ENCODE results near the gene C1QB. TPM values are rescaled to one million over a fixed set of nuclear protein-coding genes. Genes with fewer than 3 reads are reported as not detected.
"Not testable (repeated sequence)": the region's sequence is repeated elsewhere in the genome, so short reads cannot be mapped to it uniquely, and the experiment has no call there.

C1QB gene
- total RNA-seq, 1 donor from 2014 or later, result 287 TPM

DNA sequence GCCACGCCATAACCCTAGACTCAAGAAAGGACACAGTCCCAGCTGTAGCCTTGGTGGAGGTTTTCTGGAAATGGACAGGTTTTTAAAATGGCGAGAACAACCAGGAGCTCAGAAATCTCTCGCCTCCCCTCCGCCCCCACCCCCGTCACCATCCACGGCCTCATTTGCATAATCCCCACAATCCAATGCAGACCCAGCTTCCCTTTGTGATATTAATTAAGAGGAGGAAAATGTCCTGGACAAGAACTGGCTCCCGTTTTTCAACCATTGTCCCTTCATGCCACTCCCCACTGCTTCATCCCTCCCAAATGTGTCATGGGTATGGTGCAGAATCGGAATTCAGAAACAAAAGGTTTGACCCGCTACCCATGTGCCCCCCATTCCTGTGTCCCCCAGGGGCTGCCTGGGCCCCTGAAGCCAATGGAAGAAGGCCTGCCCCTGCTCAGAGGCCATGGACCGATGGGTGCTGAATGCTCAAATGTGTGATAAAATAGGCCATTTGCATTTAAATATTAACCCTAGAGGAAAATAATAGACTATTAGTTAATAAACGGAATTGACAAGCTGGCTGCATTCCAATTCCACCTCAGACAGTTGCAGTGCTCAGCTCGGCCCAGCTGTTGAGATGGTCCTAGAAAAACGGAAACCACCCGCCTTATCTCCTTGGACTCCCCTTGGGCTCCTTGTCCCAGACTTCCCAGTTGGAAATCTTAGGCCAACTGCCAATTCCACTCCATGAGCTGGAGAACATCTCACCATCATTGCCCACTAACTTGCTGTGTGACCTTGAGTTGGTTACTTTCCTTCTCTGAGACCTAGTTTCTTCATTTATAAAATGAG is 46.9 kb downstream of the C1QB start:
- TF ChIP-seq CTCF (IDR thresholded peaks at IDR 0.05) (no peak), POLR2A (IDR thresholded peaks at IDR 0.05) (no peak), POLR2AphosphoS5 (IDR thresholded peaks at IDR 0.05; ENCODE audit: insufficient read depth in 1 of 2, low read depth in 1 of 2) (no peak)
- Histone ChIP-seq H3K27ac (no peak overlapping the region), H3K27me3 (no peaks in the 10 kb centered on the region), H3K9me3 (no peaks in the 10 kb centered on the region), H3K36me3 (no peaks in the 10 kb centered on the region), H3K4me1 (no peaks in the 10 kb centered on the region), H3K4me3 (no peak overlapping the region)
- DNase-seq (ENCODE audit: extremely low spot score in 2 of 2), result no peak
- intact Hi-C loops (cut with DNase I), result loop anchor here (10.0 kb wide), 1 partner anchor 195 kb away; no protein-coding TSS in a partner anchor

- no peak for TF ChIP-seq CTCF (IDR thresholded peaks at IDR 0.05)
- TF ChIP-seq POLR2AphosphoS5 (IDR thresholded peaks at IDR 0.05; ENCODE audit: insufficient read depth in 1 of 2, low read depth in 1 of 2), result no peak
- no peak for TF ChIP-seq POLR2A (IDR thresholded peaks at IDR 0.05)
- intact Hi-C loops (cut with DNase I), result loop anchor here (10.0 kb wide), 1 partner anchor 192 kb away; no protein-coding TSS in a partner anchor
- H3K27me3 ChIP-seq, result no peaks in the 10 kb centered on the region
- no peak for DNase-seq (ENCODE audit: extremely low spot score in 2 of 2)
- no peaks in the 10 kb centered on the region for H3K4me1 ChIP-seq
- no peak overlapping the region for H3K4me3 ChIP-seq
- H3K9me3 ChIP-seq, result no peaks in the 10 kb centered on the region
- H3K36me3 ChIP-seq, result no peaks in the 10 kb centered on the region
- H3K27ac ChIP-seq, result no peak overlapping the region
These were observed 49.5 kb downstream of the C1QB start for GRCh38 chr1:22702296-22703085.

GRCh38 chr1:22704440-22705067 is 51.5 kb downstream of the C1QB start:
- Histone ChIP-seq H3K27ac (no peak overlapping the region), H3K4me1 (no peaks in the 10 kb centered on the region), H3K36me3 (no peaks in the 10 kb centered on the region), H3K27me3 (no peaks in the 10 kb centered on the region), H3K9me3 (no peaks in the 10 kb centered on the region), H3K4me3 (no peak overlapping the region)
- TF ChIP-seq CTCF (IDR thresholded peaks at IDR 0.05) (peak; percentile 88 to 96 (median 93)), POLR2AphosphoS5 (IDR thresholded peaks at IDR 0.05; ENCODE audit: insufficient read depth in 1 of 2, low read depth in 1 of 2) (peak in 1 of 2 donors; percentile 42), POLR2A (IDR thresholded peaks at IDR 0.05) (no peak)
- DNase-seq (ENCODE audit: extremely low spot score in 2 of 2), result no peak
- intact Hi-C loops (cut with DNase I), result loop anchor here (10.0 kb wide), 1 partner anchor 190 kb away; no protein-coding TSS in a partner anchor

DNA sequence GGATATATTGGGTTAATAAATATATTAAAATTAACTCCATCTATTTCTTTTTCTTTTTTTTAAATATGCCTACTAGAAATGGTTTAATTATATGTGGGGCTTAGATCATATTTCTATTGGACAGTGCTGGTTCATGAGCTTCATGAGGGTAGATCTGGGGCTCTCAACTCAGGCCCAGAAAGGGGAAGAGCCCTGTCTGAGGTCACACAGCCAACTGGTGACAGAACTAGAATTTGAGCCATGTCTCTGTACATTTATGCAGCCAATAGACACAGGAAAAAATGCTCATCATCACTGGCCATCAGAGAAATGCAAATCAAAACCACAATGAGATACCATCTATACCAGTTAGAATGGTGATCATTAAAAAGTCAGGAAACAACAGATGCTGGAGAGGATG is 52.5 kb downstream of the C1QB start:
- Histone ChIP-seq H3K27ac (no peak overlapping the region), H3K4me3 (no peak overlapping the region), H3K9me3 (no peaks in the 10 kb centered on the region), H3K27me3 (no peaks in the 10 kb centered on the region), H3K4me1 (peaks cover 6% of the 10 kb centered on the region), H3K36me3 (no peaks in the 10 kb centered on the region)
- no peak for TF ChIP-seq POLR2A (IDR thresholded peaks at IDR 0.05)
- no peak for TF ChIP-seq CTCF (IDR thresholded peaks at IDR 0.05)
- intact Hi-C loops (cut with DNase I), result loop anchor here (10.0 kb wide), 1 partner anchor 189 kb away; no protein-coding TSS in a partner anchor
- no peak for DNase-seq (ENCODE audit: extremely low spot score in 2 of 2)

DNA sequence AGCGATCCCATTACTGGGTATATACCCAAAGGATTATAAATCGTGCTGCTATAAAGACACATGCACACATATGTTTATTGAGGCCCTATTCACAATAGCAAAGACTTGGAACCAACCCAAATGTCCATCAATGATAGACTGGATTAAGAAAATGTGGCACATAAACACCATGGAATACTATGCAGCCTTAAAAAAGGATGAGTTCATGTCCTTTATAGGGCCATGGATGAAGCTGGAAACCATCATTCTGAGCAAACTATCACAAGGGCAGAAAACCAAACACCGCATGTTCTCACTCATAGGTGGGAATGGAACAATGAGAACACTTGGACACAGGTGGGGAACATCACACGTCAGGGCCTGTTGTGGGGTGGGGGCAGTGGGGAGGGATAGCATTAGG is 53.1 kb downstream of the C1QB start:
- H3K4me3 ChIP-seq; H3K27ac ChIP-seq; H3K27me3 ChIP-seq; H3K9me3 ChIP-seq; DNase-seq (ENCODE audit: extremely low spot score in 2 of 2); H3K36me3 ChIP-seq; H3K4me1 ChIP-seq: not testable (repeated sequence)
- intact Hi-C loops (cut with DNase I), result loop anchor here (10.0 kb wide), 1 partner anchor 189 kb away; no protein-coding TSS in a partner anchor

Data from vagina (tissue), 2 donors.